Endothelial cell of umbilical vein (primary cell): ENCODE measurements around the gene SNRPA. TPM values are rescaled to one million over a fixed set of nuclear protein-coding genes. Genes with fewer than 3 reads are reported as not detected.

Experiments
- BruUV-seq: library from RNA; stranded (reverse); fragments of 400-500 nt; replicated peaks from 2 replicates; lab custom pipeline; 2021; lab: Mats Ljungman, UMichigan
- CTCF ChIA-PET: fragments of 300-600, 350-600 bp; sonication (Branson Sonifier 250); formaldehyde crosslinking; loops from one replicate; lab custom pipeline; 2021; ENCODE audit warnings: antibody characterized with exemption, inconsistent platforms; lab: Charles Lee
- POLR2A ChIA-PET: fragments of 300-600, 350-600 bp; sonication (Branson Sonifier 250); formaldehyde crosslinking; loops from one replicate; lab custom pipeline; 2021; ENCODE audit warnings: antibody characterized with exemption, inconsistent platforms; lab: Charles Lee
- DNase-seq: peaks from one replicate; pipeline ENCODE4 v3.0.0-alpha.2; 2011; ENCODE audit warnings: low read depth, low spot score
- FAIRE-seq: peaks from 2 replicates; lab custom pipeline; 2011; peaks lifted over from hg19 to GRCh38; lab: Jason Lieb, UNC
- H2AFZ ChIP-seq: 2 replicates; pipeline ENCODE4 v1.6.0; 2012; ENCODE audit warnings: low read depth, low read length, control low read depth, inconsistent platforms
- H3K27ac ChIP-seq: 2 replicates; pipeline ENCODE4 v1.5.1; 2011; ENCODE audit warnings: low read depth, mild to moderate bottlenecking, control low read depth, low read length, moderate library complexity; ENCODE audit not compliant: insufficient read depth
- H3K27me3 ChIP-seq, 2 experiments: 2 replicates each; pipeline versions ENCODE4 v1.6.0 to v1.6.1; 2011; ENCODE audit warnings: low read length in 2 of 2, mixed read lengths in 1 of 2; ENCODE audit not compliant: control insufficient read depth in 2 of 2, insufficient read depth in 2 of 2
- H3K36me3 ChIP-seq, 2 experiments: 2 replicates in 1 of 2; 3 replicates in 1 of 2; pipeline ENCODE4 v1.5.1; 2011; ENCODE audit warnings: low read length in 2 of 2, mild to moderate bottlenecking in 1 of 2, moderate library complexity in 1 of 2; ENCODE audit not compliant: control insufficient read depth in 2 of 2, insufficient read depth in 2 of 2; ENCODE audit errors: extremely low read depth in 1 of 2
- H3K4me1 ChIP-seq: 3 replicates; pipeline ENCODE4 v1.5.1; 2011; ENCODE audit warnings: mild to moderate bottlenecking, low read length; ENCODE audit not compliant: control insufficient read depth, insufficient read depth; ENCODE audit errors: extremely low read depth
- H3K4me2 ChIP-seq: 2 replicates; pipeline ENCODE4 v1.6.1; 2011; ENCODE audit warnings: low read length, control low read depth, mixed read lengths; ENCODE audit not compliant: insufficient read depth
- H3K4me3 ChIP-seq, 3 experiments: fragments of 200-600 bp in 1 of 3; sonication (generic), shearing (Covaris generic) in 1 of 3; replicated peaks in 1 of 3; 2 replicates each; pipeline ENCODE4 v1.5.1; 2011 to 2016; ENCODE audit warnings: control low read depth in 3 of 3, low read length in 3 of 3, mild to moderate bottlenecking in 2 of 3, inconsistent platforms in 1 of 3, low read depth in 1 of 3, moderate library complexity in 1 of 3; ENCODE audit not compliant: insufficient read depth in 1 of 3
- H3K79me2 ChIP-seq: 2 replicates; pipeline ENCODE4 v1.6.0; 2012; ENCODE audit warnings: low read length, inconsistent platforms; ENCODE audit not compliant: control insufficient read depth, insufficient read depth
- H3K9ac ChIP-seq: replicated peaks from 2 replicates; pipeline ENCODE3; 2011; ENCODE audit warnings: low read length, control low read depth; ENCODE audit not compliant: insufficient read depth; ENCODE audit errors: extremely low read depth
- H3K9me1 ChIP-seq: replicated peaks from 3 replicates; pipeline ENCODE4 v1.6.0; 2011; ENCODE audit warnings: mild to moderate bottlenecking, low read length; ENCODE audit not compliant: control insufficient read depth, insufficient read depth; ENCODE audit errors: extremely low read depth
- H3K9me3 ChIP-seq: replicated peaks from 2 replicates; pipeline ENCODE4 v1.5.1; 2012; ENCODE audit warnings: low read length, inconsistent platforms; ENCODE audit not compliant: control insufficient read depth, insufficient read depth
- H4K20me1 ChIP-seq: replicated peaks from 2 replicates; pipeline ENCODE3; 2011; ENCODE audit warnings: mild to moderate bottlenecking, low read length; ENCODE audit not compliant: control insufficient read depth, insufficient read depth; ENCODE audit errors: extremely low read depth
- CTCF ChIP-seq, 2 donors: IDR thresholded peaks; 1 replicate in 1 of 2; 2 replicates in 1 of 2; pipeline ENCODE4 v1.5.1; 2011; ENCODE audit warnings: low read length in 2 of 2, mild to moderate bottlenecking in 2 of 2, moderate library complexity in 2 of 2, control low read depth in 1 of 2, inconsistent platforms in 1 of 2, low read depth in 1 of 2; ENCODE audit not compliant: insufficient read depth in 1 of 2; ENCODE audit errors: extremely low read depth in 1 of 2
- EZH2 ChIP-seq: IDR thresholded peaks from 2 replicates; pipeline ENCODE4 v1.6.1; 2012; ENCODE audit warnings: borderline replicate concordance, low read depth, mild to moderate bottlenecking, moderate library complexity, low read length, inconsistent platforms; ENCODE audit not compliant: severe bottlenecking
- FOS ChIP-seq: IDR thresholded peaks from 2 replicates; pipeline ENCODE4 v1.6.1; 2011; ENCODE audit warnings: mild to moderate bottlenecking, low read length, moderate library complexity, borderline replicate concordance; ENCODE audit not compliant: insufficient read depth
- GATA2 ChIP-seq: IDR thresholded peaks from 2 replicates; pipeline ENCODE4 v1.7.0; 2011; ENCODE audit warnings: low read depth, mild to moderate bottlenecking, moderate library complexity, mixed read lengths, low read length; ENCODE audit not compliant: insufficient read length, insufficient read depth
- POLR2A ChIP-seq: IDR thresholded peaks from 2 replicates; pipeline ENCODE4 v1.6.1; 2012; ENCODE audit warnings: low read depth, mild to moderate bottlenecking, control low read depth, low read length
- dilution Hi-C: fragments of 300-500 bp; cut with MboI; formaldehyde crosslinking; loops from one replicate; pipeline ENCODE4 v1.15.0; 2019; ENCODE audit warnings: low sequenced_read_pairs; ENCODE audit not compliant: extremely low pct_ligation_motif_present
- intact Hi-C: fragments of 100-400 bp; cut with micrococcal nuclease; formaldehyde crosslinking; loops from one replicate; pipeline ENCODE4 v1.10.0; 2022
- polyA plus RNA-seq, 4 experiments: library from polyadenylated mRNA; depleted of rRNA in 3 of 4; stranded (reverse) in 3 of 4; unstranded in 1 of 4; fragments of >200 nt; gene quantifications; 2 replicates each; pipeline versions ENCODE4 v1.2.1 to v1.2.3, GENCODE V29; 2011 to 2012; ENCODE audit warnings: missing spikeins in 1 of 4
- total RNA-seq: library from RNA; stranded (reverse); gene quantifications from 2 replicates; pipeline ENCODE4 v1.2.3, GENCODE V29; 2021
- TF ChIP-seq, protein P1 (sequence below): IDR thresholded peaks from 2 replicates; pipeline ENCODE4 v1.6.1; 2011; ENCODE audit not compliant: insufficient read depth, insufficient read length

SNRPA gene
- total and polyA plus RNA-seq, 2 donors (not counting 3 experiments of a cell fraction or from before 2014, with no cell fraction given), result 84.6 to 131 TPM

- Histone ChIP-seq H3K9me1 (no peaks in the 10 kb centered on the region), H3K9me3 (no peaks in the 10 kb centered on the region), H3K4me3 (no peak within 1 kb of the TSS), H4K20me1 (no peaks in the 10 kb centered on the region), H3K4me2 (no peak within 1 kb of the TSS), H3K4me1 (peaks cover 17% of the 10 kb centered on the region), H3K27me3 (no peaks in the 10 kb centered on the region), H3K36me3 (no peaks in the 10 kb centered on the region), H2AFZ (no peak within 1 kb of the TSS), H3K9ac (no peak within 1 kb of the TSS), H3K79me2 (no peaks in the 10 kb centered on the region), H3K27ac (no peak within 1 kb of the TSS)
- BruUV-seq, result no TSS peak
- ChIA-PET CTCF (no interaction called here), POLR2A (no interaction called here)
- dilution Hi-C loops (no loop called here), intact Hi-C loops (no loop called here)
- no peak for FAIRE-seq
- TF ChIP-seq CTCF (IDR thresholded peaks at IDR 0.05; ENCODE audit: extremely low read depth in 1 of 2, insufficient read depth in 1 of 2, low read depth in 1 of 2, low read length in 2 of 2) (no peak), GATA2 (no peak), POLR2A (no peak), FOS (no peak), EZH2 (no peak)
- TF ChIP-seq, protein P1, sequence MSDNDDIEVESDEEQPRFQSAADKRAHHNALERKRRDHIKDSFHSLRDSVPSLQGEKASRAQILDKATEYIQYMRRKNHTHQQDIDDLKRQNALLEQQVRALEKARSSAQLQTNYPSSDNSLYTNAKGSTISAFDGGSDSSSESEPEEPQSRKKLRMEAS, result no peak
- no peak for DNase-seq
Observed at GRCh38 chr19:40774916-40775631, 24.1 kb downstream of the SNRPA start, which contains the start of gene MIA. Gene MIA (plus strand): TSS chr19:40775521. CDS start chr19:40775543, 22 bp downstream.
